Measurements from ENCODE around the gene TIMM17B. TPM values are rescaled to one million over a fixed set of nuclear protein-coding genes. Genes with fewer than 3 reads are reported as not detected.

TIMM17B gene
- total RNA-seq, 1 donor from 2014 or later, result 64.7 TPM

DNA sequence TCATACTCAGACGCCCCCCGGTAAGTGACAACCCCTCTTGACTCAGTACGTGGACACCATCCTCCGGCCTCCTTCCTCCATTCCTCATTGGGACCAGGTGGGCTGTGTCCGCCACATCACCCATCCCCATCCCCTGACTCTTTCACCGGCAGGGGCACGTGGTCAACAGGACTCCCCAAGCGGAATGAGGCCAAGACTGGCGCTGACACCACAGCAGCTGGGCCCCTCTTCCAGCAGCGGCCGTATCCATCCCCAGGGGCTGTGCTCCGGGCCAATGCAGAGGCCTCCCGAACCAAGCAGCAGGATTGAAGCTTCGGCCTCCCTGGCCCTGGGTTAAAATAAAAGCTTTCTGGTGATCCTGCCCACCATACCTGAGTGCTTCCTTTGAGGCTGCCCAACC, 5.2 kb upstream of the TIMM17B start:
- Mint-ChIP-seq H3K4me1 (peaks cover 5% of the 10 kb centered on the region), H3K27ac (no peak overlapping the region), H3K4me3 (no peak overlapping the region), H3K36me3 (peaks cover 16% of the 10 kb centered on the region), H3K27me3 (ENCODE audit: low read depth) (no peaks in the 10 kb centered on the region), H3K9me3 (no peaks in the 10 kb centered on the region)
- TF ChIP-seq, protein P1, sequence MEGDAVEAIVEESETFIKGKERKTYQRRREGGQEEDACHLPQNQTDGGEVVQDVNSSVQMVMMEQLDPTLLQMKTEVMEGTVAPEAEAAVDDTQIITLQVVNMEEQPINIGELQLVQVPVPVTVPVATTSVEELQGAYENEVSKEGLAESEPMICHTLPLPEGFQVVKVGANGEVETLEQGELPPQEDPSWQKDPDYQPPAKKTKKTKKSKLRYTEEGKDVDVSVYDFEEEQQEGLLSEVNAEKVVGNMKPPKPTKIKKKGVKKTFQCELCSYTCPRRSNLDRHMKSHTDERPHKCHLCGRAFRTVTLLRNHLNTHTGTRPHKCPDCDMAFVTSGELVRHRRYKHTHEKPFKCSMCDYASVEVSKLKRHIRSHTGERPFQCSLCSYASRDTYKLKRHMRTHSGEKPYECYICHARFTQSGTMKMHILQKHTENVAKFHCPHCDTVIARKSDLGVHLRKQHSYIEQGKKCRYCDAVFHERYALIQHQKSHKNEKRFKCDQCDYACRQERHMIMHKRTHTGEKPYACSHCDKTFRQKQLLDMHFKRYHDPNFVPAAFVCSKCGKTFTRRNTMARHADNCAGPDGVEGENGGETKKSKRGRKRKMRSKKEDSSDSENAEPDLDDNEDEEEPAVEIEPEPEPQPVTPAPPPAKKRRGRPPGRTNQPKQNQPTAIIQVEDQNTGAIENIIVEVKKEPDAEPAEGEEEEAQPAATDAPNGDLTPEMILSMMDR (IDR thresholded peaks at IDR 0.05; ENCODE audit: unreplicated experiment), result no peak
- DNase-seq (ENCODE audit: low spot score in 2 of 2, unreplicated experiment in 2 of 2), result no peak

DNA sequence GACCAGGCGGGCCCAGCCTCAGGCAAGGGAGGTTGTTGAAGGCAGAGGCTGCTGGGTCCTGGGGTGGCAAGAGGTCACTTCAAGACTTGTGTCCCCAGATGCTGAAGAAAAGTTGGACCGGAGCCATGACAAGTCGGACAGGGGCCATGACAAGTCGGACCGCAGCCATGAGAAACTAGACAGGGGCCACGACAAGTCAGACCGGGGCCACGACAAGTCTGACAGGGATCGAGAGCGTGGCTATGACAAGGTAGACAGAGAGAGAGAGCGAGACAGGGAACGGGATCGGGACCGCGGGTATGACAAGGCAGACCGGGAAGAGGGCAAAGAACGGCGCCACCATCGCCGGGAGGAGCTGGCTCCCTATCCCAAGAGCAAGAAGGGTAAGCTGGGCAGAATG, 4.6 kb upstream of the TIMM17B start:
- H3K4me1 Mint-ChIP-seq, result peaks cover 5% of the 10 kb centered on the region
- TF ChIP-seq, protein P1 (IDR thresholded peaks at IDR 0.05; ENCODE audit: unreplicated experiment), result no peak
- H3K4me3 Mint-ChIP-seq, result no peak overlapping the region
- no peak overlapping the region for H3K27ac Mint-ChIP-seq
- no peaks in the 10 kb centered on the region for H3K27me3 Mint-ChIP-seq (ENCODE audit: low read depth)
- H3K9me3 Mint-ChIP-seq, result no peaks in the 10 kb centered on the region
- DNase-seq (ENCODE audit: low spot score in 2 of 2, unreplicated experiment in 2 of 2), result no peak
- H3K36me3 Mint-ChIP-seq, result peaks cover 16% of the 10 kb centered on the region

DNA sequence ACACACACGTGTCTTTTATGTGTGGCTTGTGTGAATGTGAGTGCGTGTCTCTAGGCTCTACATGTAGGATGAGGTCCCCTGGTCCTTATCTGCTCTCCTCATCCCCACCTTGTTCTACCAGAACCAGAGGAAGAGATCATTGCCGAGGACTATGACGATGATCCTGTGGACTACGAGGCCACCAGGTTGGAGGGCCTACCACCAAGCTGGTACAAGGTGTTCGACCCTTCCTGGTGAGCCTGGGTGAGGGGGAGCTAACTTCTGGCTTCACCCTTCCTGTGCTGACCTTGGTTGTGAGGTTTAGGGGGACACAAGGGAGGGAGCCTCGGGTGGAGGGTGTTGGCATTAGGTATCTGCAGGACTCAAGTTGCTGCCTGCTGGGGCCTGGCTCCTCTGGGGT, 3.5 kb upstream of the TIMM17B start:
- TF ChIP-seq, protein P1 (IDR thresholded peaks at IDR 0.05; ENCODE audit: unreplicated experiment), result no peak
- H3K4me3 Mint-ChIP-seq, result no peak overlapping the region
- peaks cover 16% of the 10 kb centered on the region for H3K36me3 Mint-ChIP-seq
- H3K4me1 Mint-ChIP-seq, result peaks cover 14% of the 10 kb centered on the region
- H3K27ac Mint-ChIP-seq, result no peak overlapping the region
- no peak for DNase-seq (ENCODE audit: low spot score in 2 of 2, unreplicated experiment in 2 of 2)
- H3K27me3 Mint-ChIP-seq (ENCODE audit: low read depth), result no peaks in the 10 kb centered on the region
- no peaks in the 10 kb centered on the region for H3K9me3 Mint-ChIP-seq

DNA sequence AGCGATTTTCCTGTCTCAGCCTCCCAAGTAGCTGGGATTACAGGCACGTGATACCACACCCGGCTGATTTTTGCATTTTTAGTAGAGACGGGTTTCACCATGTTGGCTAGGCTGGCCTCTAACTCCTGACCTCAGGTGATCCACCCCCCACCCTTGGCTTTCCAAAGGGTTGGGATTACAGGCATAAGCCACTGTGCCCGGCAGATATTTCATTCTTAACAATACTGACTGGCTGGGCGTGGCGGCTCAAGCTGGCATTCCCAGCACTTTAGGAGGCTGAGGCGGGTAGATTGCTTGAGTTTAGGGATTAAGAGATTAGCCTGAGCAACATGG, 1.5 kb upstream of the TIMM17B start:
- H3K27me3 Mint-ChIP-seq (ENCODE audit: low read depth), result no peaks in the 10 kb centered on the region
- no peaks in the 10 kb centered on the region for H3K9me3 Mint-ChIP-seq
- H3K4me1 Mint-ChIP-seq, result peaks cover 18% of the 10 kb centered on the region
- DNase-seq (ENCODE audit: low spot score in 2 of 2, unreplicated experiment in 2 of 2), result no peak
- peak overlapping the region; percentile 15 for H3K4me3 Mint-ChIP-seq
- H3K36me3 Mint-ChIP-seq, result peaks cover 11% of the 10 kb centered on the region
- no peak overlapping the region for H3K27ac Mint-ChIP-seq
- TF ChIP-seq, protein P1 (IDR thresholded peaks at IDR 0.05; ENCODE audit: unreplicated experiment), result no peak

DNA sequence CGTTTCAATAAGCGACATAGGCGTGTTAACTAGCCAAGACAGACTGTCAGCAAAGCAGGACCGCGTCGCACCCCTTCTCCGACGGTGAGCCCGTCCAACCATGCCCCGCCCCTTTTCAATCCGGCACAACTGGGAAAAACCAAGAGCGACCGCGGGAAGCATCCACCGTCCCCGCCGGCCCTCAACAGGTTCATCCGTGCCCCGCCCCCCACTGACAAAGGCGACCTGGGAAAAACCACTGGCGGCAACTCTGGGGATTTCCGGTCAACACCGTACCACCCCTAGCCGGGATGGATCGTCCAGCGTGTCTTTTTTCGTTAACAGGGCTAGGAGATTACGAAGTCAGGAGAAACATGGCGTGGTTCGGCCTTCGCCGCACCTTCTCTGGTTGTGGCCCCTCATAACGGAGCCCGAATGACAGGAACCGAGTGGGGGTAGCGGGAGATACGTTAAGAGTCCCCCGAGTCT, 377 bp downstream of the TIMM17B start:
- Mint-ChIP-seq H3K4me3 (peak overlapping the region; percentile 79), H3K36me3 (peaks cover 15% of the 10 kb centered on the region), H3K4me1 (peaks cover 18% of the 10 kb centered on the region), H3K9me3 (no peaks in the 10 kb centered on the region), H3K27me3 (ENCODE audit: low read depth) (no peaks in the 10 kb centered on the region), H3K27ac (peak overlapping the region; percentile 98)
- DNase-seq (ENCODE audit: low spot score in 2 of 2, unreplicated experiment in 2 of 2), result peak; percentile 61 to 74
- TF ChIP-seq, protein P1 (IDR thresholded peaks at IDR 0.05; ENCODE audit: unreplicated experiment), result no peak

DNA sequence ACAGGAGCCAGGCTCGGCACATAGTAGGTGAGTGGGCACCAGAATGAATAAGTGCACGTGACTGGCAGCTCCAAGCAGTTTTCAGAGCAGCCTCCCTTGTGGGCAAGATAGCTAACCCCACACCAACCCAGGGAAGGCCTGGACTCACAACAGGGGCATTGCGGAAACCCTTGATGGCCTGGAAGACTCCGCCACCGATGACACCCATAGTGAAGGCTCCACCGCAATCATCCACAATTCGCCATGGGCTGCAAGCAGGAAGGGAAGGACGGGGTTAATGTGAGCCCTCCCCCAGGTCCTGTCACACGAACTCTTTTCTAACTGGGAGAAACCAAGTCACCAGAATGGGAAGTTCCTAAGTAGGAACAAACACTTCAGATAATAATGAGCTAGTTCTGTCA, 957 bp downstream of the TIMM17B start:
- peak overlapping the region; percentile 79 for H3K4me3 Mint-ChIP-seq
- no peaks in the 10 kb centered on the region for H3K27me3 Mint-ChIP-seq (ENCODE audit: low read depth)
- peaks cover 21% of the 10 kb centered on the region for H3K4me1 Mint-ChIP-seq
- TF ChIP-seq, protein P1 (IDR thresholded peaks at IDR 0.05; ENCODE audit: unreplicated experiment), result no peak
- H3K9me3 Mint-ChIP-seq, result no peaks in the 10 kb centered on the region
- peaks cover 10% of the 10 kb centered on the region for H3K36me3 Mint-ChIP-seq
- peak overlapping the region; percentile 98 for H3K27ac Mint-ChIP-seq
- no peak for DNase-seq (ENCODE audit: low spot score in 2 of 2, unreplicated experiment in 2 of 2)
